Common myeloid progenitor, CD34-positive (primary cell): ENCODE measurements around the gene BMP6.

Source experiments
- CTCF ChIA-PET: fragments of 350-600 bp; sonication (Branson Sonifier 250); formaldehyde crosslinking; loops from one replicate; lab custom pipeline; 2021; ENCODE audit warnings: antibody characterized with exemption; lab: Charles Lee
- POLR2A ChIA-PET: fragments of 350-600 bp; sonication (Branson Sonifier 250); formaldehyde crosslinking; loops from one replicate; lab custom pipeline; 2021; ENCODE audit warnings: antibody characterized with exemption; lab: Charles Lee
- DNase-seq, 3 donors: peaks; one replicate each; pipeline versions ENCODE4 v3.0.0 to v3.0.0-alpha.2; 2013
- H3K27ac ChIP-seq, 2 experiments: 1 replicate in 1 of 2; 2 replicates in 1 of 2; pipeline ENCODE4 v1.7.0; 2013; ENCODE audit warnings: inconsistent platforms in 2 of 2, low read length in 2 of 2, mild to moderate bottlenecking in 2 of 2, low read depth in 1 of 2, moderate library complexity in 1 of 2; ENCODE audit not compliant: severe bottlenecking in 2 of 2, insufficient read depth in 1 of 2, poor library complexity in 1 of 2
- H3K27me3 ChIP-seq, 5 experiments: replicated peaks in 2 of 5; 1 replicate in 3 of 5; 2 replicates in 2 of 5; pipeline versions ENCODE4 v1.6.1 to v1.7.0; 2013; ENCODE audit warnings: low read length in 4 of 5, mild to moderate bottlenecking in 2 of 5, moderate library complexity in 2 of 5, inconsistent platforms in 1 of 5; ENCODE audit not compliant: insufficient read depth in 5 of 5, control insufficient read depth in 4 of 5
- H3K36me3 ChIP-seq, 4 experiments: 1 replicate in 2 of 4; 2 replicates in 2 of 4; pipeline versions ENCODE4 v1.6.1 to v1.7.0; 2013; ENCODE audit warnings: low read length in 3 of 4, control low read depth in 1 of 4, mild to moderate bottlenecking in 1 of 4; ENCODE audit not compliant: control insufficient read depth in 4 of 4, insufficient read depth in 4 of 4
- H3K4me1 ChIP-seq, 4 experiments: 1 replicate in 3 of 4; 2 replicates in 1 of 4; pipeline versions ENCODE4 v1.6.1 to v1.7.1; 2013; ENCODE audit warnings: low read length in 3 of 4, mild to moderate bottlenecking in 3 of 4, control low read depth in 1 of 4, inconsistent platforms in 1 of 4, moderate library complexity in 1 of 4; ENCODE audit not compliant: control insufficient read depth in 4 of 4, insufficient read depth in 4 of 4; ENCODE audit errors: control extremely low read depth in 1 of 4
- H3K4me3 ChIP-seq, 7 experiments: 1 replicate in 4 of 7; 2 replicates in 3 of 7; pipeline versions ENCODE4 v1.5.1 to v1.7.0; 2013; ENCODE audit warnings: mild to moderate bottlenecking in 7 of 7, low read length in 6 of 7, moderate library complexity in 6 of 7, inconsistent platforms in 2 of 7, low read depth in 2 of 7, control low read depth in 1 of 7; ENCODE audit not compliant: insufficient read depth in 4 of 7, control insufficient read depth in 1 of 7; ENCODE audit errors: extremely low read depth in 1 of 7
- H3K9me3 ChIP-seq, 5 experiments: 1 replicate in 4 of 5; 2 replicates in 1 of 5; pipeline versions ENCODE4 v1.6.1 to v1.7.1; 2013; ENCODE audit warnings: low read length in 4 of 5, mild to moderate bottlenecking in 2 of 5, inconsistent platforms in 1 of 5, low read depth in 1 of 5, moderate library complexity in 1 of 5; ENCODE audit not compliant: control insufficient read depth in 4 of 5, insufficient read depth in 2 of 5; ENCODE audit errors: control extremely low read depth in 1 of 5
- WGBS: methylation state at CpG from one replicate; pipeline ENCODE4 v1.1.5; 2013; ENCODE audit not compliant: insufficient coverage; 5-methylcytosine and 5-hydroxymethylcytosine counted together

Gene BMP6

DNA sequence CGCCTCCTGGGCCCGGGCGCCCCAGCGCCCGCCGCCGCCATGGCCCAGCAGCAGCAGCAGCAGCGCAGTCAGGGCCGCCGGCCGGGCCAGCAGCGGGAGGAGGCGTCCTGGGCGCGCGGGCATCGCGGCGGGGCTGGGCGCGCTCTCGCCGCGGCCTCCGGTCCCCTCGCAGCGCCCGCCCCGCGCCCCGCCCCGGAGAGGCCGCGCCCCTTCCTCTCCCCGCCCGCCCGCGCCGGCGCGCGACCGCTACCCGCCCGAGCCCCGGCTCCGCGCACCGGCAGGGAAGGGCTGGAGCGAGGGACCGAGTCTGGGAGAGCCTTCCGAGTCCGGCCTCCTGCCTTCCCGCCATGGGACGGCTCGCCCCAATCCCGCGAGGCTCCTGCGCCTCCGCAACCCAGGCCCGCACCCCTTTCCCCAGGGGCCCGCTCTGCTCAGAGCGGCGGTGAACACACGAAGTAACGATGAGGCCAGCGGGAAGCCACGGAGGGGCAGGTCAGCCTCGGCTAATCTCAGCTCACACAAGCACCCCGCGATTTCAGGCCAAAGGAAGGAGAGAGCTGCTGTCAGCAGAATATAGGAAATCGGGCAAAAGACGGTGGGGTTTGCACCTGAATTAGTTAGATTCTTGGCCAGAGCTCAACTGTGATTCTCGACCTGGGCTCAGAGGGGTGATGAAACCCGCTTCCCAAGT lies 184.9 kb downstream of the BMP6 start, which contains the start of gene TXNDC5:
TSS of gene TXNDC5 (minus strand) at position 135 of the 691 bp plus-strand sequence. CDS start at position 123, 12 bp downstream.
- peaks cover 3 to 39% (median 21%) of the 10 kb centered on the region in 4 experiments for H3K4me1 ChIP-seq
- H3K27ac ChIP-seq, result peak within 1 kb of the TSS in 1 of 2 experiments; percentile 49
- ChIA-PET CTCF (interaction anchor here (0.6 to 3.1 kb wide), 4 partner anchors 10 to 95 kb away, joined by 3 to 13 read pairs (median 3); no protein-coding TSS in a partner anchor), POLR2A (no interaction called here)
- 1% methylated on average over 66 of the region's 75 CpGs for whole genome bisulfite sequencing
- H3K36me3 ChIP-seq, result peaks cover 0 to 3% (median 0%) of the 10 kb centered on the region in 4 experiments
- DNase-seq, result peak; percentile 51 to 72 (median 58)
- peak within 1 kb of the TSS; percentile 54 to 86 (median 72) for H3K4me3 ChIP-seq
- H3K9me3 ChIP-seq, result no peaks in the 10 kb centered on the region
- peaks cover 0 to 6% (median 0%) of the 10 kb centered on the region in 5 experiments for H3K27me3 ChIP-seq

GRCh38 chr6:7911345-7911725 lies 185.4 kb downstream of the BMP6 start:
- Histone ChIP-seq H3K36me3 (peaks cover 0 to 3% (median 0%) of the 10 kb centered on the region in 4 experiments), H3K9me3 (no peaks in the 10 kb centered on the region), H3K4me1 (peaks cover 3 to 39% (median 21%) of the 10 kb centered on the region in 4 experiments), H3K27me3 (peaks cover 0 to 6% (median 0%) of the 10 kb centered on the region in 5 experiments), H3K4me3 (peak overlapping the region in 5 of 7 experiments; percentile 40 to 86 (median 71)), H3K27ac (no peak overlapping the region)
- DNase-seq, result no peak
- ChIA-PET POLR2A (no interaction called here), CTCF (interaction anchor here (0.7 to 1.3 kb wide), 2 partner anchors 10 to 95 kb away, joined by 3 read pairs; no protein-coding TSS in a partner anchor)
- 95% methylated on average over 11 of the region's 11 CpGs for WGBS

GRCh38 chr6:7912024-7912423 lies 186.1 kb downstream of the BMP6 start:
- ChIA-PET POLR2A (no interaction called here), CTCF (interaction anchor here (0.9 to 1.3 kb wide), 3 partner anchors 8 to 146 kb away, joined by 3 read pairs; no protein-coding TSS in a partner anchor)
- H3K4me3 ChIP-seq, result no peak overlapping the region
- WGBS, result 99% methylated on average over 6 of the region's 6 CpGs
- H3K27ac ChIP-seq, result no peak overlapping the region
- H3K4me1 ChIP-seq, result peaks cover 3 to 39% (median 24%) of the 10 kb centered on the region in 4 experiments
- no peaks in the 10 kb centered on the region for H3K9me3 ChIP-seq
- H3K27me3 ChIP-seq, result peaks cover 0 to 6% (median 0%) of the 10 kb centered on the region in 5 experiments
- peaks cover 0 to 3% (median 0%) of the 10 kb centered on the region in 4 experiments for H3K36me3 ChIP-seq
- DNase-seq, result no peak

- DNase-seq, result no peak
- H3K36me3 ChIP-seq, result no peaks in the 10 kb centered on the region
- 84% methylated on average over 7 of the region's 8 CpGs for WGBS
- H3K27ac ChIP-seq, result no peak overlapping the region
- H3K4me1 ChIP-seq, result peaks cover 3 to 37% (median 24%) of the 10 kb centered on the region in 4 experiments
- H3K9me3 ChIP-seq, result no peaks in the 10 kb centered on the region
- no peak overlapping the region for H3K4me3 ChIP-seq
- CTCF ChIA-PET, result interaction anchor here (0.9 to 1.1 kb wide), 2 partner anchors 9 to 145 kb away, joined by 3 read pairs; no protein-coding TSS in a partner anchor
- POLR2A ChIA-PET, result no interaction called here
- peaks cover 0 to 6% (median 0%) of the 10 kb centered on the region in 5 experiments for H3K27me3 ChIP-seq
Observed at GRCh38 chr6:7912736-7913517, 187.0 kb downstream of the BMP6 start.

- 98% methylated on average over 4 of the region's 5 CpGs for WGBS
- ChIA-PET CTCF (interaction anchor here (1.1 to 1.2 kb wide), 2 partner anchors 18 to 196 kb away, joined by 3 read pairs; no protein-coding TSS in a partner anchor), POLR2A (no interaction called here)
- Histone ChIP-seq H3K4me3 (no peak overlapping the region), H3K36me3 (no peaks in the 10 kb centered on the region), H3K9me3 (no peaks in the 10 kb centered on the region), H3K4me1 (peaks cover 0 to 26% (median 17%) of the 10 kb centered on the region in 4 experiments), H3K27ac (no peak overlapping the region), H3K27me3 (peaks cover 0 to 6% (median 0%) of the 10 kb centered on the region in 5 experiments)
- DNase-seq, result no peak
Observed at GRCh38 chr6:7914311-7914710, 188.4 kb downstream of the BMP6 start.

GRCh38 chr6:7914991-7915789 lies 189.3 kb downstream of the BMP6 start:
- Histone ChIP-seq H3K27ac (no peak overlapping the region), H3K27me3 (peaks cover 0 to 6% (median 0%) of the 10 kb centered on the region in 5 experiments), H3K4me3 (no peak overlapping the region), H3K36me3 (no peaks in the 10 kb centered on the region), H3K9me3 (no peaks in the 10 kb centered on the region), H3K4me1 (peaks cover 0 to 22% (median 11%) of the 10 kb centered on the region in 4 experiments)
- POLR2A ChIA-PET, result no interaction called here
- CTCF ChIA-PET, result interaction anchor here (0.6 to 1.2 kb wide), 5 partner anchors 17 to 197 kb away, joined by 3 read pairs; no protein-coding TSS in a partner anchor
- 75% methylated on average over 10 of the region's 11 CpGs for WGBS
- DNase-seq, result peak in 1 of 3 donors; percentile 18
